Measurements from ENCODE around the gene SAE1. TPM values are rescaled to one million over a fixed set of nuclear protein-coding genes. Genes with fewer than 3 reads are reported as not detected.
"Not testable (repeated sequence)": the region's sequence is repeated elsewhere in the genome, so short reads cannot be mapped to it uniquely, and the experiment has no call there.

SAE1 gene
- total RNA-seq, 6 experiments from 2014 or later, result 18.8 to 33.2 (median 26.7) TPM

DNA sequence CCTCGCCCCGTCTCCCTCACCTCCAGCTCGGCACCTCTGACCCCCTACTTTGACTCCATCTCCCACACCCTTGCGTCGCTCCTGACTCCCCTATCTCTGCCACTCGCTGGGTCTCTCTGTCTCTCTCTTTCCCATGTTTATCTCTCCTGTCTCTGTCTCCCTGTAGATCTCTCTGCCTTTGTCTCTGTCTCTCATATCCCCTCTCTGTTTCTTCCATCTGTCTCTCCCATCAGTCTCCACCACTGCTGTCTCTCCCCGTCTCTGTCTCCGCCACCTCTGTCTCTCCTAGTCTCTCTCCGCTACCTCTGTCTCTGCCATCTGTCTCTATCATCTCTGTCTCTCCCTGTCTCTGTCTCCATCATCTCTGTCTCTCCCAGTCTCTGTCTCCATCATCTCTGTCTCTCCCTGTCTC, 112.7 kb downstream of the SAE1 start:
- Histone ChIP-seq H3K27ac (no peak overlapping the region), H3K27me3 (no peaks in the 10 kb centered on the region), H3K4me1 (peaks cover 0 to 12% (median 0%) of the 10 kb centered on the region in 4 donors), H3K36me3 (no peaks in the 10 kb centered on the region), H3K9me3 (no peaks in the 10 kb centered on the region), H3K4me3 (no peak overlapping the region)
- no peak for TF ChIP-seq POLR2A (IDR thresholded peaks at IDR 0.05)
- TF ChIP-seq, protein P1, sequence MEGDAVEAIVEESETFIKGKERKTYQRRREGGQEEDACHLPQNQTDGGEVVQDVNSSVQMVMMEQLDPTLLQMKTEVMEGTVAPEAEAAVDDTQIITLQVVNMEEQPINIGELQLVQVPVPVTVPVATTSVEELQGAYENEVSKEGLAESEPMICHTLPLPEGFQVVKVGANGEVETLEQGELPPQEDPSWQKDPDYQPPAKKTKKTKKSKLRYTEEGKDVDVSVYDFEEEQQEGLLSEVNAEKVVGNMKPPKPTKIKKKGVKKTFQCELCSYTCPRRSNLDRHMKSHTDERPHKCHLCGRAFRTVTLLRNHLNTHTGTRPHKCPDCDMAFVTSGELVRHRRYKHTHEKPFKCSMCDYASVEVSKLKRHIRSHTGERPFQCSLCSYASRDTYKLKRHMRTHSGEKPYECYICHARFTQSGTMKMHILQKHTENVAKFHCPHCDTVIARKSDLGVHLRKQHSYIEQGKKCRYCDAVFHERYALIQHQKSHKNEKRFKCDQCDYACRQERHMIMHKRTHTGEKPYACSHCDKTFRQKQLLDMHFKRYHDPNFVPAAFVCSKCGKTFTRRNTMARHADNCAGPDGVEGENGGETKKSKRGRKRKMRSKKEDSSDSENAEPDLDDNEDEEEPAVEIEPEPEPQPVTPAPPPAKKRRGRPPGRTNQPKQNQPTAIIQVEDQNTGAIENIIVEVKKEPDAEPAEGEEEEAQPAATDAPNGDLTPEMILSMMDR (IDR thresholded peaks at IDR 0.05), result no peak
- DNase-seq (no peak), ATAC-seq (no peak)
- 20% methylated on average over 7 of the region's 9 CpGs for WGBS (ENCODE audit: insufficient coverage, low coverage, low lambda C conversion rate, missing lambda C conversion rate)
- intact Hi-C loops (cut with DNase I), result loop anchor here in 1 of 2 donors (5.0 to 10.0 kb wide), 2 partner anchors 36 to 99 kb away; no protein-coding TSS in a partner anchor

GRCh38 chr19:47243776-47244547, 113.3 kb downstream of the SAE1 start:
- Histone ChIP-seq H3K27me3 (no peaks in the 10 kb centered on the region), H3K4me3 (peak overlapping the region in 2 of 3 donors; percentile 16 to 29), H3K4me1 (peaks cover 0 to 12% (median 0%) of the 10 kb centered on the region in 4 donors), H3K9me3 (no peaks in the 10 kb centered on the region), H3K36me3 (no peaks in the 10 kb centered on the region), H3K27ac (no peak overlapping the region)
- DNase-seq, result peak; percentile 89 to 93 (median 93)
- TF ChIP-seq, protein P1 (IDR thresholded peaks at IDR 0.05), result peak; percentile 99
- peak; percentile 70 for TF ChIP-seq POLR2A (IDR thresholded peaks at IDR 0.05)
- intact Hi-C loops (cut with DNase I), result loop anchor here in 1 of 2 donors (5.0 to 10.0 kb wide), 2 partner anchors 37 to 99 kb away; no protein-coding TSS in a partner anchor
- WGBS (ENCODE audit: insufficient coverage, low coverage, low lambda C conversion rate, missing lambda C conversion rate), result 5% methylated on average over 26 of the region's 46 CpGs
- peak; percentile 89 to 96 (median 94) for ATAC-seq

- H3K9me3 ChIP-seq, result no peaks in the 10 kb centered on the region
- TF ChIP-seq POLR2A (IDR thresholded peaks at IDR 0.05), result no peak
- TF ChIP-seq, protein P1 (IDR thresholded peaks at IDR 0.05), result peak; percentile 81 to 96 (median 89)
- H3K27me3 ChIP-seq, result no peaks in the 10 kb centered on the region
- H3K4me1 ChIP-seq, result peaks cover 0 to 12% (median 0%) of the 10 kb centered on the region in 4 donors
- 10% methylated on average over 20 of the region's 25 CpGs for WGBS (ENCODE audit: insufficient coverage, low coverage, low lambda C conversion rate, missing lambda C conversion rate)
- no peaks in the 10 kb centered on the region for H3K36me3 ChIP-seq
- H3K4me3 ChIP-seq, result no peak overlapping the region
- peak; percentile 24 to 56 (median 33) for ATAC-seq
- H3K27ac ChIP-seq, result no peak overlapping the region
- intact Hi-C loops (cut with DNase I), result loop anchor here (5.0 to 10.0 kb wide), 3 partner anchors 40 to 103 kb away; no protein-coding TSS in a partner anchor
- peak; percentile 77 to 79 (median 78) for DNase-seq
Measured at GRCh38 chr19:47247308-47247990, 116.8 kb downstream of the SAE1 start.

- H3K27ac ChIP-seq; H3K4me3 ChIP-seq; intact Hi-C loops (cut with DNase I); H3K4me1 ChIP-seq; H3K9me3 ChIP-seq; H3K36me3 ChIP-seq; ATAC-seq; H3K27me3 ChIP-seq; DNase-seq: not testable (repeated sequence)
- 85% methylated on average over 8 of the region's 8 CpGs for WGBS (ENCODE audit: insufficient coverage, low coverage, low lambda C conversion rate, missing lambda C conversion rate)
Measured at GRCh38 chr19:47253016-47253415, 122.4 kb downstream of the SAE1 start.
